ENCODE results near the gene PDGFC.

DNA sequence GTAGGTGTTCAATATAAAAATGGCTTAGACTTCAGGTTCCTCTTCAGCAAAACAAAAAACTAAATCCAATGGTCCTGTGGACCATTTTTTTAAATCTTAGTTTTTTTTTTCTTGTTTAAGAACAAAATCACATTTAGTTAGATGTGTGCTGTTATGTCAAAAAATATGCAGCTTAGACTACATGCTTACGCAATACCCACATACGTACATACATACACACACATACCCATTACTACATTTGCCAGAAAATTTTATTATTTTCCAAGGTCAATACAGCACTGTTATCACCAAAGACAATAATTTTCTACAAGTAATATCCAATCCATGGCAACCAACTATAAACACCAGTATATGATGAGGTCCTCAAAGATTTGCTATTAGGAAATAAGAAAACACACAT is 144.1 kb downstream of the PDGFC start:
- TF ChIP-seq, protein P1, sequence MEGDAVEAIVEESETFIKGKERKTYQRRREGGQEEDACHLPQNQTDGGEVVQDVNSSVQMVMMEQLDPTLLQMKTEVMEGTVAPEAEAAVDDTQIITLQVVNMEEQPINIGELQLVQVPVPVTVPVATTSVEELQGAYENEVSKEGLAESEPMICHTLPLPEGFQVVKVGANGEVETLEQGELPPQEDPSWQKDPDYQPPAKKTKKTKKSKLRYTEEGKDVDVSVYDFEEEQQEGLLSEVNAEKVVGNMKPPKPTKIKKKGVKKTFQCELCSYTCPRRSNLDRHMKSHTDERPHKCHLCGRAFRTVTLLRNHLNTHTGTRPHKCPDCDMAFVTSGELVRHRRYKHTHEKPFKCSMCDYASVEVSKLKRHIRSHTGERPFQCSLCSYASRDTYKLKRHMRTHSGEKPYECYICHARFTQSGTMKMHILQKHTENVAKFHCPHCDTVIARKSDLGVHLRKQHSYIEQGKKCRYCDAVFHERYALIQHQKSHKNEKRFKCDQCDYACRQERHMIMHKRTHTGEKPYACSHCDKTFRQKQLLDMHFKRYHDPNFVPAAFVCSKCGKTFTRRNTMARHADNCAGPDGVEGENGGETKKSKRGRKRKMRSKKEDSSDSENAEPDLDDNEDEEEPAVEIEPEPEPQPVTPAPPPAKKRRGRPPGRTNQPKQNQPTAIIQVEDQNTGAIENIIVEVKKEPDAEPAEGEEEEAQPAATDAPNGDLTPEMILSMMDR (IDR thresholded peaks at IDR 0.05) = no peak
- TF ChIP-seq, protein P2, sequence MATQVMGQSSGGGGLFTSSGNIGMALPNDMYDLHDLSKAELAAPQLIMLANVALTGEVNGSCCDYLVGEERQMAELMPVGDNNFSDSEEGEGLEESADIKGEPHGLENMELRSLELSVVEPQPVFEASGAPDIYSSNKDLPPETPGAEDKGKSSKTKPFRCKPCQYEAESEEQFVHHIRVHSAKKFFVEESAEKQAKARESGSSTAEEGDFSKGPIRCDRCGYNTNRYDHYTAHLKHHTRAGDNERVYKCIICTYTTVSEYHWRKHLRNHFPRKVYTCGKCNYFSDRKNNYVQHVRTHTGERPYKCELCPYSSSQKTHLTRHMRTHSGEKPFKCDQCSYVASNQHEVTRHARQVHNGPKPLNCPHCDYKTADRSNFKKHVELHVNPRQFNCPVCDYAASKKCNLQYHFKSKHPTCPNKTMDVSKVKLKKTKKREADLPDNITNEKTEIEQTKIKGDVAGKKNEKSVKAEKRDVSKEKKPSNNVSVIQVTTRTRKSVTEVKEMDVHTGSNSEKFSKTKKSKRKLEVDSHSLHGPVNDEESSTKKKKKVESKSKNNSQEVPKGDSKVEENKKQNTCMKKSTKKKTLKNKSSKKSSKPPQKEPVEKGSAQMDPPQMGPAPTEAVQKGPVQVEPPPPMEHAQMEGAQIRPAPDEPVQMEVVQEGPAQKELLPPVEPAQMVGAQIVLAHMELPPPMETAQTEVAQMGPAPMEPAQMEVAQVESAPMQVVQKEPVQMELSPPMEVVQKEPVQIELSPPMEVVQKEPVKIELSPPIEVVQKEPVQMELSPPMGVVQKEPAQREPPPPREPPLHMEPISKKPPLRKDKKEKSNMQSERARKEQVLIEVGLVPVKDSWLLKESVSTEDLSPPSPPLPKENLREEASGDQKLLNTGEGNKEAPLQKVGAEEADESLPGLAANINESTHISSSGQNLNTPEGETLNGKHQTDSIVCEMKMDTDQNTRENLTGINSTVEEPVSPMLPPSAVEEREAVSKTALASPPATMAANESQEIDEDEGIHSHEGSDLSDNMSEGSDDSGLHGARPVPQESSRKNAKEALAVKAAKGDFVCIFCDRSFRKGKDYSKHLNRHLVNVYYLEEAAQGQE (IDR thresholded peaks at IDR 0.05; ENCODE audit: insufficient read depth in 1 of 2, low read depth in 2 of 2, low read length in 1 of 2) = no peak
- TF ChIP-seq SIN3A (IDR thresholded peaks at IDR 0.05; ENCODE audit: borderline replicate concordance, insufficient read depth, low read depth, low read length) = no peak

Data from Panc1 (cell line).